Medulla oblongata (tissue), 1 donor: ENCODE measurements around the gene NUP43.
"Not testable (repeated sequence)": the region's sequence is repeated elsewhere in the genome, so short reads cannot be mapped to it uniquely, and the experiment has no call there.

ENCODE experiments used
- DNase-seq: peaks from one replicate; pipeline ENCODE4 v3.0.0-alpha.2; 2015; ENCODE audit errors: extremely low spot score

Gene NUP43

DNA sequence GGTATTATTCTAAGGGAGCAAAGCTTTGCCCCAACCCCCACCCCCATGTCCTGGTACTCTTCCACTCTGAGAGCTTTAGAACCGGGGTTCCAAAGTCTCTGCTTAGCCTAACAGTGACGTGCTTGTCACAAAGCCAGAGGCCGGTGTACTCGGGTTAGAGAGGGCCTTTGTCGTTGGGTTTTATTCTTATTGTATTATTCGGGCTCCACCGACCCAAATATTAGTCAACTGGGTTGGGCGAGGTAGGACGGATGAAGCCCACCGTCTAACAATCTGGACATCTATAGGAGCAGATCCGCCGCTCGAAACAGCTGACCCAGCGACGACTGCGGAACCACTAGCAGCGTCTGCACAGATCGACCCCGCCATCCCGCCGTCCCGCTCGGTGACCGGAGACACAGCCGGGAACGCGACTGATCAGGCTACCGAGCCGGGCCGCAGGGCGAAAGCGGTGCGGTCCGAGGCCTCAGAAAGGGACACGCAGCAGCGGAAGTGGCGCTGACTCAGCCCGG is 2.8 kb upstream of the NUP43 start:
- DNase-seq = not testable (repeated sequence)

DNA sequence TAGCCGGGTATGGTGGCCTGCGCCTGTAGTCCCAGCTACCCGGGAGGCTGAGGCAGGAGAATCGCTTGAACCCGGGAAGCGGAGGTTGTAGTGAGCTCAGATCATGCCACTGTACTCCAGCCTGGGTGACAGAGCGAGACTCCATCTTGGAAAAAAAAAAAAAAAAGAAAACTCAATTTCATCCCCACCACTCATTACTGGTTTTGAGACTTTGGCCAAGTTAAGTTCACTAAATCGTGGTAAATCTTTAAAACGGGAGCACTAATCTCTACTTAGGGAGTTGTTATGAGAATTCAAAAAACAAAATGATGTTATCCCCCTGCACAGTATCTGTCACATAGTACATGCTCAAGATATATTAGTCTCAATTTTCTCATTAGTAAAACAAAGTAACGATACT is 1.1 kb downstream of the NUP43 start:
- DNase-seq = not testable (repeated sequence)

- no peak for DNase-seq
Measured at GRCh38 chr6:149734915-149735314, 11.4 kb downstream of the NUP43 start.

- no peak for DNase-seq
Measured at GRCh38 chr6:149733089-149733720, 13.1 kb downstream of the NUP43 start.

GRCh38 chr6:149729824-149730223 is 16.5 kb downstream of the NUP43 start:
- DNase-seq = no peak

DNA sequence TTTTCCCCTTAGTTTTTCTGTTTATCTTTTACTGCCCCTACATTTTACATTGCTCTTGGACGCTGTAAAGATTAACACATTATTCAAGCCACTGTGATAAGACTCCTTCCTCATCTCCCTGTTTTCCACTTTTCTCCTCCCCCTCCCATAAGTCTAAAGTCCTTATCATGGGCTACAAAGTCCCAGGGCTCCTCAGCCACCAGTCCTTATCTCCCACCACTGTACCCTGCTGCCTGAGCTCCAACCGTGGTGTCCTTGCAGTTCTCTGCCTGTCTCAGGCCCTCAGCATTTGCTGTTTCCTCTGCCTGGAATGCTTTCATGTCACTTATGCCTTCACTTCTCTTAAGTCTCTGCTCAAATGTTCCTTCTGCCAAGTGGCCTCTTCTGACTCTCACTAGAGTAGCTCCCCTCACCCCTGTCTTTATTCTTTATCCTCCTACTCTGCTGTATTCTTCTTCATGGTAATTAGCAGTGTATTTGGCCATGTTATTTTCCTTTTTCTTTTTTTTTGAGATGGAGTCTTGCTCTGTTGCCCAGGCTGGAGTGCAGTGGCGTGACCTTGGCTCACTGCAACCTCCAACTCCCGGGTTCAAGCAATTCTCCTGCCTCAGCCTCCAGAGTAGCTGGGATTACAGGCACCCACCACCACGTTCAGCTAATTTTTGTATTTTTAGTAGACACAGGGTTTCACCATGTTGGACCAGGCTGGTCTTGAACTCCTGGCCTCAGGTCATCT is 17.7 kb downstream of the NUP43 start:
- DNase-seq = no peak

DNA sequence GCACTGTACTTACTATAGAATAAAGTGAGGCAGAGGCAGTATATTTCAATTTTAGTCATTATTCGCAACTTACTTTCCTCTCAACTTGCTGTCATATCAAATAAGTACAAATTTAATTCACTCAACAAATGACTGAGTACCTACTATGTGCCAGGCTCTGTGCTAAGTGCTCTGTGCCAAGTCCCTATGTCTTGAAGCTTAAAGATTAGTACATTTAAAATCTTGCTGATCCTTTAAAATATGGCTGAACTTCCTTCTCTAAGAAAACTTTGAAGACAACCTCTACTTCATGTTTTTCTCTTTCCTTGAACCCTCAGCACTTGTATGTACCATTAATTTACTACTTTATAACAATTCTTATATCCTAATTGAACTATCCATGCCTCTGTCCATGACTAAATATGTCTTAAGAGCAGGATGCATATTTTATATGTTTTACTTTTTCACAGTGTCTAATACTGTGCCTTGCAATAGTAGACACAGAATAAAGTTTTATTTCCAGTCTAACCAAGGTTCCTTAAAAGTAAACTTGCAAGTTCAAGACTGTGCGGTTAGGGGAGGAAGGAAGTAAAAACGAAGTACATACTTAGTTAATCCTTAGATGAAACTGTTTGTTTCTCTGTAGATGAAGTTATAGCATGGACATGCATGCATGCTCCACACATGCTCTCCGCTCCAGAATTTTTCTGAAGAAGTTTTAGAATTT is 18.4 kb downstream of the NUP43 start:
- DNase-seq = peak; percentile 31

DNA sequence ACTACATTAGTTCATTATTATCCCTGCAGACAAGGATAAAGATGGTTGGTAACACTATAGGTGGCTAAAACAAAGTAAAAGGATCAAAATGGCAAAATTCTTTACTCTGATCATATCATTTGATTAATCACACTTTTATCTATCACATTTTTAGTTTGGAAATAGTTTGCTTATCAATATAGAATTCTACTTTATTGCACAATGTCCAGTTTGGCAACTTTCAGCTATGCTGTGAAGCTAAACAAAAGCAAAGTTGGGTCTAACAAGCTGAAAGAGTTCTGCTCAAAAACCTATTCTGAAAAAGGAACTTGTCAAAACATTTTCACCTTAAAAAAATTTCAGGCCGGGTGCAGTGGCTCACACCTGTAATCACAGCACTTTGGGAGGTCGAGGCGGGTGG is 20.5 kb downstream of the NUP43 start:
- no peak for DNase-seq

GRCh38 chr6:149723771-149724417 is 22.4 kb downstream of the NUP43 start:
- DNase-seq = peak; percentile 83

DNA sequence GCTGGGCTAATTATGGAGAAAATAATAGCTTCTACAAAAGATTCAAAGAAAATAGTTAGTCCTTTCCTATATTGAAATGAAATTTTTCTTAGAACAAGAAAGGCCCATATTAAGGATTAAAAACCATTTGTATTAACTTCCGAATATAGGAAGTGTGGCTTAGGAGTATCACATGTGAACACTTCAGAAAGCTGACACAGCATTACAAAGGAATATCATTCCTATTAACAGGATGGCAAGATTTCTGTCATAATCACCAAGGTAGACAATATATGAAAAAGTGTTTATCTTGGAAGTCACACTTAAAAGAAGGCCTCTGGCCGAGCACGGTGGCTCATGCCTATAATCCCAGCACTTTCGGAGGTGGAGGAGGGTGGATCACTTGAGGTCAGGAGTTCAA is 23.1 kb downstream of the NUP43 start:
- no peak for DNase-seq

GRCh38 chr6:149719531-149719930 is 26.8 kb downstream of the NUP43 start:
- DNase-seq = no peak

- peak; percentile 83 for DNase-seq
Measured at GRCh38 chr6:149717588-149718458, 28.5 kb downstream of the NUP43 start, which contains the start of gene LATS1. Gene LATS1 (minus strand): TSS chr6:149718101. CDS start chr6:149702126, 15,975 bp downstream.

DNA sequence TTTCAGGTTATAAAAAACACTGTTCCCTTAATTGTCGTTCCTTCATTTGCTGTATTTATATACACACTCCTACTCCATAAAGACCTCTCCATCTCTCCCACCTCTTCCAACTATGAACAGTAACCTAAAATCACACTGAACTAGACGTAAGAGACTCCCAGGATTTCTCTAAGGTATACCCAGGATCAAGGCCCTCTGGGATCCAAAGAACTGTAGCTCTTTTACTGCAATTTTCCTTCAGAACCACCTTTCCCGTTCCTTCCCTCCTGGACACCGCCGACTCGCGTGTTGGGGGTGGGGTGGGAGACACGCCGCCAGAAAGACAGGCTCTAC is 29.1 kb downstream of the NUP43 start:
- DNase-seq = no peak

DNA sequence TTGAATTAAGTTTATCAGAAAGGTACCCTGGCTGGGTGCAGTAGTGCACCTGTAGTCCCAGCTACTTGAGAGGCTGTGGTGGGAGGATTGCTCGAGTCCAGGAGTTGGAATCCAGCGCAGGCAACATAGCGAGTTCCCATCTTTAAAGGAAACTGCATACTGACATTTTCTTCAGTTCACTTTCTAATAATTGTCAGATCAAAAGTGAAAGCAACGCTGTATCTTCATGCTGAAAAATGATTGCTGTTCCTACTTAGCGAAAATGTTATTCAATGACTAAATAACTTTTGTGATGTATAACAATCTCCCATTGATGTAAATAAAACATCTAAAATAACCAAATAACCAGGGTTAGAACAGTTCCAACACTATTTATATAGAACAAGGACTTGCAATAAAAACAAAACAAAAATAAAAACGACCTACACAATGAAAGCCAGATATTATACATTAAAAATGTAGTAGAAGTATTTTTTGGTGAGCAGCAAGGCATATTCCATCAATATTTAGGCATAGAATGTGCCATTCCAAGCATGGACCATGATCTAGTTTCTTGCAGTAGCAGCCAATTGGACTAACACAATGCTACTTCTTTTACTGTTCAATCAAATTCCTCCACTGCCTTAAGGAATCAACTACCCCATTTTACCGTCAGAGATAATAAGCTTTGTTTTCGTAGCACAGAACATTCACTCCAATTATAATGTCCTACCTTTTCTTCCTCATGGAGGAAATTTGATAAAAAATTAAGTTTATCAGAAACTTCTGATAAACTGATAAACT is 30.0 kb downstream of the NUP43 start:
- peak; percentile 20 for DNase-seq

DNA sequence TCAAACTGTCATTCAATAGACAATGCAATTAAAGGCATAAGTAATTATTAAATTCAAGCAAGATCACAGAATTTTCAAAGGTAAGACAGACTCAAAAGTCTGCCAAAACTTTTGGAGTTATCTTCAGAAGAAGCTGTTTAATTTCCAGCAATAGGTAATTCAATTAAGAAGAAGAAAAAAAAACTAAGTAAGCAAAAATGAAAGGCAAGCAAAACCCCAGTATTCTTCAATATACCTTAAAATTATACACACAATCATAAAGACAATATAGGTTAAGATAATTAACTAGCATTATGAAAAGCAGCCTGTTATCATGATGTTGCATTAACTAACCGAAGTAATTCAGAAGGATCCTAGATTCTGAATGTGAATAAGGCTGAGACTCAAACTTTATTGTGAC is 31.9 kb downstream of the NUP43 start:
- no peak for DNase-seq

DNA sequence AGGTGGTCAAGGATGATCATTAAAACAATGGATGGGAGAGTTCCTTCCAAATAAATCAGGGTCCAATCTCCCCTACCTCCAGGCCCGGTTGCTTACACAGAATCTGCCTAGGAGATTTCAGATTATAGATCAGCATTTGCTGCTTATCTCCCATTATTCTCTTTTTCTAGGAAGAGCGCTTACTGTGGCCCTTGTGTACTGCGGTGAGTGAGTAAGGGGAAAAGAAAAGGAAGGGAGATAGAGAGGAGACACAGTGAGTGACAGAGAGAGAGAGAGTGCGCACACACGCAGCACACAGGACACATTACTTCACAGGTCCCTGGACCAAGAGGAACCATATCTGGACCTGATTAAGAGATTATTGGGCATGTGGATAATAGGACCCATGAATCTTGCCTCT is 34.6 kb downstream of the NUP43 start:
- no peak for DNase-seq

DNA sequence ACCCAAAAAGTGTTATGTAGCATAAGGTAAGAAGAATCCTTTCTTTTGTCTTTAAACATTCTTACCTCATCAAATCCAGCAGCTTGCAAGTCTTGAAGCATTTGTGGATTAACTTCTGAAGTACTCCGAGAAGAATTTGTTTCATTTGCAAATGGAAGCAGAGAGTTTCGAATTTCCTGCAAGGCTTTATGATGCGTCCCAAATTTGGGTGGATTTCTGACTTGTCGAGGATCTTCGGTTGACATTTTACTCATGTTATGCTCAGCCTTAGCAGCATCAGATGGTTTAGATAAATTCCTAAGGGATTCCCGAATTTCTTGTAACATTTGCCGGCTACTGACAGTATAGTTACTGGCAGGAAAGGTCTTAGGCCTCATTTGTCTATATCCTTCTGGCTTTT is 44.6 kb downstream of the NUP43 start:
- DNase-seq = no peak

DNA sequence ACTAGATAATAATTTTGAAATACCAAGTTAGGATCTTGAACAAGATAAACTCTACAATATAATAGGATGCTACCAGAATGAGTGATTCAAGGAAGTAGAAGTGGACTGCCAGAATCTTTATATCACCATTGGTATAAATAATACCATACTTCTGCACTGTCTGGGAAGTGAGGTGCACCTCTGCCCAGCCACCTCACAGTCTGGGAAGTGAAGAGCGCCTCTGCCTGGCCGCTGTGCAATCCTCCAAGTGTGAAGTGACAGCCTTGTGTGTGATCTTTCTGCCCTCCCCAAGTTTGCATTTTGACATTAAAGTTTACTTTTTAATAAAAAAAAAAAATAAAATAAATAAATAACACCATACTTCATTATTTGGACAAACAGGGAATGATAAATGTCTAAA is 47.2 kb downstream of the NUP43 start:
- DNase-seq = no peak

DNA sequence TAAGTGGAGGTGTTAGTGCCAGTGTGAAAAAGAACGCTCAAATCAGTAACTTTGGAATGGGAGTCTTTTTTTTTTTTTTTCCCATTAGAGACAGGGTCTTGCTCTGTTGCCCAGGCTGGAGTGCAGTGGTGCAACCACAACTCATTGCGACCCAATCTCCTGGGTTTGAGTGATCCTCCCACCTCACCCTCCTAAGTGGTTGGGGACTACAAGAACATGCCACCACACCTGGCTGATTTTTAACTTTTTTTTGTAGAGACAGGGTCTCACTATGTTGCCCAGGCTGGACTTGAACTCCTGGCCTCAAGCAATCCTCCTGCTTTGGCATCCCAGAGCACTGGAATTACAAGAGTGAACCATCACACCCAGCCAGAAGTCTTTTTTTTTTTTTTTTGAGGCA is 48.2 kb downstream of the NUP43 start:
- no peak for DNase-seq

DNA sequence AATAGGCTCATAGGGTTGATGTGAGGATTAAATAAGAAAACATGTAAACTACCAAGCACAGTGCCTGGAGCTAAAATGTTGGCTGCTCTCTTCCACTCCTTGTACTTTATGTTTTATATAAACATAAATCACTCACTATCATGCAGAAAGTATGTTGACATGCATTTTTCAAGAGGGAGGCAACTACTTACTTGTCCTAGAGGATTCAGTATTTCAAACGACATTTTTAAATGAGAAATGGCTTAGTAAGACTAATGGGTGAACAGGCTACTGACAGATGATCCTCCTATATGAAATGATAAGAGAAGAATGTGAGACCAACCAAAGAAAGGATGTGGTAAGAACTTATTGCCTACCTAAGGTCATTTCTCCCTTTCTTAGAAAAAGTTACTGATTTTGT is 49.4 kb downstream of the NUP43 start:
- no peak for DNase-seq

GRCh38 chr6:149694921-149695320 is 51.4 kb downstream of the NUP43 start:
- no peak for DNase-seq
